Subcutaneous adipose tissue (tissue), 4 donors: Measurements from ENCODE around the gene HYAL1. TPM values are rescaled to one million over a fixed set of nuclear protein-coding genes. Genes with fewer than 3 reads are reported as not detected.

Experiments
- CTCF ChIP-seq: fragments of 450-650 bp; IDR thresholded peaks from one replicate; pipeline ENCODE4 v1.5.1; 2016; ENCODE audit warnings: low read depth, mild to moderate bottlenecking, control low read depth, antibody characterized with exemption, moderate library complexity
- total RNA-seq, 4 donors: library from RNA; depleted of rRNA; stranded (reverse); fragments of >200 nt; gene quantifications; one replicate each; pipeline ENCODE4 v1.1.0, GENCODE V29; 2016

Gene HYAL1
- total RNA-seq, 4 donors from 2014 or later: 3.1 to 13.8 (median 4.7) TPM

GRCh38 chr3:50331364-50331907 is 28.1 kb upstream of the HYAL1 start:
- no peak for TF ChIP-seq CTCF

- TF ChIP-seq CTCF: no peak
Measured at GRCh38 chr3:50330330-50330729, 27.0 kb upstream of the HYAL1 start.

- TF ChIP-seq CTCF: no peak
Measured at GRCh38 chr3:50327943-50328691, 24.7 kb upstream of the HYAL1 start, which contains the start of gene TUSC2. TUSC2 (minus strand) TSS chr3:50328223; CDS start chr3:50328099, 124 bp downstream.

GRCh38 chr3:50327129-50327528 is 23.8 kb upstream of the HYAL1 start:
- no peak for TF ChIP-seq CTCF

GRCh38 chr3:50326182-50326541 is 22.8 kb upstream of the HYAL1 start:
- TF ChIP-seq CTCF: no peak

GRCh38 chr3:50325497-50326181 is 22.3 kb upstream of the HYAL1 start:
- no peak for TF ChIP-seq CTCF

GRCh38 chr3:50325113-50325480 is 21.7 kb upstream of the HYAL1 start:
- TF ChIP-seq CTCF: no peak
